H1 (cell line): Measurements from ENCODE around the gene NUMB. TPM values are rescaled to one million over a fixed set of nuclear protein-coding genes. Genes with fewer than 3 reads are reported as not detected.

ENCODE experiments used
- BACH1 ChIP-seq: IDR thresholded peaks from 2 replicates; pipeline ENCODE4 v1.6.1; 2012; ENCODE audit warnings: low read length, improper control_type of control experiment
- CBX8 ChIP-seq: fragments of 300-800, 300-1000 bp; sonication (generic); IDR thresholded peaks from 2 replicates; pipeline ENCODE4 v1.7.1; 2016; ENCODE audit warnings: low read depth, low read length, borderline replicate concordance
- CHD7 ChIP-seq: fragments of 300-600 bp; sonication (generic); IDR thresholded peaks from 2 replicates; pipeline ENCODE4 v1.7.1; 2012; ENCODE audit warnings: low read length, moderate library complexity, mild to moderate bottlenecking, inconsistent platforms; ENCODE audit not compliant: insufficient replicate concordance
- CTCF ChIP-seq, 3 experiments: IDR thresholded peaks; 1 replicate in 2 of 3; 2 replicates in 1 of 3; pipeline versions ENCODE4 v1.5.1 to v1.6.1; 2011; ENCODE audit warnings: low read length in 3 of 3, mild to moderate bottlenecking in 3 of 3, inconsistent platforms in 2 of 3, low read depth in 1 of 3, moderate library complexity in 1 of 3; ENCODE audit not compliant: insufficient read depth in 1 of 3; ENCODE audit errors: control extremely low read depth in 1 of 3
- POLR2A ChIP-seq, 2 experiments: IDR thresholded peaks; 1 replicate in 1 of 2; 2 replicates in 1 of 2; pipeline ENCODE4 v1.6.1; 2011; ENCODE audit warnings: low read depth in 2 of 2, low read length in 2 of 2, mild to moderate bottlenecking in 2 of 2; ENCODE audit errors: control extremely low read depth in 1 of 2
- SIN3A ChIP-seq, 2 experiments: IDR thresholded peaks in 1 of 2; conservative IDR thresholded peaks in 1 of 2; 2 replicates each; pipeline ENCODE4 v1.6.1; 2011 to 2012; ENCODE audit warnings: low read length in 2 of 2, improper control_type of control experiment in 1 of 2, low read depth in 1 of 2, mild to moderate bottlenecking in 1 of 2
- SIRT6 ChIP-seq: IDR thresholded peaks from one replicate; pipeline ENCODE4 v1.7.1; 2012; ENCODE audit warnings: low read length, inconsistent platforms
- SIX5 ChIP-seq: IDR thresholded peaks from 2 replicates; pipeline ENCODE4 v1.6.1; 2011; ENCODE audit warnings: mild to moderate bottlenecking, low read depth, low read length
- SP1 ChIP-seq: IDR thresholded peaks from 2 replicates; pipeline ENCODE4 v1.6.1; 2011; ENCODE audit warnings: low read depth, low read length
- SP2 ChIP-seq: IDR thresholded peaks from 2 replicates; pipeline ENCODE4 v1.6.1; 2012; ENCODE audit warnings: mild to moderate bottlenecking, low read length, inconsistent platforms
- polyA plus RNA-seq, 7 experiments: library from polyadenylated mRNA; depleted of rRNA in 3 of 7; stranded (reverse) in 5 of 7; unstranded in 2 of 7; fragments of >200 nt in 5 of 7; fragments of 200-250 nt in 2 of 7; gene quantifications; 1 replicate in 5 of 7; 2 replicates in 1 of 7; 4 replicates in 1 of 7; pipeline versions ENCODE4 v1.2.1 to v1.2.3, GENCODE V29; 2011 to 2013; ENCODE audit warnings: missing spikeins in 2 of 7, mixed read lengths in 2 of 7
- total RNA-seq: library from RNA; stranded (reverse); fragmentation: NEBNext Ultra II Directional; extraction: Animal tissue kit (Norgen Biotek cat#: 25700); gene quantifications from 2 replicates; pipeline ENCODE4 v1.2.1, GENCODE V29; 2021

Gene NUMB
- total and polyA plus RNA-seq, 2 of the 8 experiments (the other 6 are each of a cell fraction or from before 2014, with no cell fraction given): 54.3 to 78.1 TPM

- TF ChIP-seq CHD7 (no peak), BACH1 (no peak), POLR2A (IDR thresholded peaks at IDR 0.05; ENCODE audit: control extremely low read depth in 1 of 2, low read depth in 2 of 2, low read length in 2 of 2) (no peak), SP2 (no peak), SIX5 (no peak), CTCF (IDR thresholded peaks at IDR 0.05; ENCODE audit: control extremely low read depth in 1 of 3, insufficient read depth in 1 of 3, low read depth in 1 of 3, low read length in 3 of 3) (no peak), SIN3A (conservative IDR thresholded peaks at IDR 0.05 in 1 of 2, IDR thresholded peaks at IDR 0.05 in 1 of 2; ENCODE audit: low read depth in 1 of 2, low read length in 2 of 2) (no peak), SIRT6 (no peak), SP1 (no peak), CBX8 (no peak)
Measured at GRCh38 chr14:73459959-73460358, 1.6 kb upstream of the NUMB start (continued).
